Mesenchymal stem cell (in vitro differentiated cells and primary cell): ENCODE data around the gene PA2G4.
A peak's percentile ranks its signal among the peaks of the same experiment; 100 is the strongest.

Experiments
- DNase-seq: peaks from one replicate; pipeline ENCODE4 v3.0.0-alpha.2; 2013
- H2AFZ ChIP-seq: one replicate; pipeline ENCODE4 v1.6.1; 2013; ENCODE audit warnings: low read depth, mild to moderate bottlenecking, control low read depth, inconsistent platforms, low read length, moderate library complexity
- H2AK5ac ChIP-seq: 2 replicates; pipeline ENCODE4 v1.6.1; 2013; ENCODE audit warnings: low read length, moderate library complexity, mild to moderate bottlenecking, inconsistent platforms; ENCODE audit not compliant: severe bottlenecking
- H2BK120ac ChIP-seq: one replicate; pipeline ENCODE4 v1.6.1; 2013; ENCODE audit warnings: low read depth, mild to moderate bottlenecking, inconsistent platforms, low read length, moderate library complexity
- H2BK12ac ChIP-seq, 2 experiments: one replicate each; pipeline ENCODE4 v1.6.1; 2013; ENCODE audit warnings: inconsistent platforms in 2 of 2, low read length in 2 of 2, mild to moderate bottlenecking in 2 of 2, moderate library complexity in 2 of 2, control low read depth in 1 of 2
- H2BK15ac ChIP-seq: one replicate; pipeline ENCODE4 v1.6.1; 2013; ENCODE audit warnings: mild to moderate bottlenecking, low read depth, inconsistent platforms; ENCODE audit not compliant: poor library complexity, severe bottlenecking
- H2BK5ac ChIP-seq: 2 replicates; pipeline ENCODE4 v1.6.1; 2013; ENCODE audit warnings: low read depth, mild to moderate bottlenecking, low read length, control low read depth, inconsistent platforms; ENCODE audit not compliant: poor library complexity, severe bottlenecking
- H3K14ac ChIP-seq, 2 experiments: one replicate each; pipeline ENCODE4 v1.6.1; 2013; ENCODE audit warnings: inconsistent platforms in 2 of 2, low read length in 2 of 2, control low read depth in 1 of 2, mild to moderate bottlenecking in 1 of 2, moderate library complexity in 1 of 2
- H3K18ac ChIP-seq, 2 experiments: one replicate each; pipeline ENCODE4 v1.6.1; 2013; ENCODE audit warnings: inconsistent platforms in 2 of 2, low read length in 2 of 2, control low read depth in 1 of 2, low read depth in 1 of 2, mild to moderate bottlenecking in 1 of 2
- H3K23ac ChIP-seq, 2 experiments: one replicate each; pipeline ENCODE4 v1.6.1; 2013; ENCODE audit warnings: inconsistent platforms in 2 of 2, low read length in 2 of 2, mild to moderate bottlenecking in 2 of 2, moderate library complexity in 2 of 2, control low read depth in 1 of 2
- H3K27ac ChIP-seq: 2 replicates; pipeline ENCODE4 v1.5.1; 2013; ENCODE audit warnings: mild to moderate bottlenecking, moderate library complexity, low read length, control low read depth, inconsistent platforms; ENCODE audit not compliant: poor library complexity, severe bottlenecking
- H3K27me3 ChIP-seq, 2 experiments: 2 replicates each; pipeline versions ENCODE4 v1.6.1 to v1.7.0; 2013; ENCODE audit warnings: low read length in 2 of 2, mild to moderate bottlenecking in 2 of 2, moderate library complexity in 2 of 2, control low read depth in 1 of 2, inconsistent platforms in 1 of 2; ENCODE audit not compliant: control insufficient read depth in 1 of 2, insufficient read depth in 1 of 2
- H3K36me3 ChIP-seq, 2 experiments: 2 replicates each; pipeline versions ENCODE4 v1.6.1 to v1.7.0; 2013; ENCODE audit warnings: low read length in 2 of 2, control low read depth in 1 of 2, inconsistent platforms in 1 of 2, low read depth in 1 of 2, mild to moderate bottlenecking in 1 of 2; ENCODE audit not compliant: insufficient read depth in 2 of 2, control insufficient read depth in 1 of 2
- H3K4ac ChIP-seq, 2 experiments: one replicate each; pipeline ENCODE4 v1.6.1; 2013; ENCODE audit warnings: inconsistent platforms in 2 of 2, low read length in 2 of 2, mild to moderate bottlenecking in 2 of 2, moderate library complexity in 2 of 2, control low read depth in 1 of 2, low read depth in 1 of 2
- H3K4me1 ChIP-seq: 2 replicates; pipeline ENCODE4 v1.6.1; 2013; ENCODE audit warnings: low read depth, low read length, control low read depth; ENCODE audit not compliant: control insufficient read depth, insufficient read depth
- H3K4me2 ChIP-seq: 2 replicates; pipeline ENCODE4 v1.6.1; 2013; ENCODE audit warnings: low read length, mild to moderate bottlenecking, inconsistent platforms; ENCODE audit not compliant: poor library complexity, severe bottlenecking
- H3K4me3 ChIP-seq, 2 experiments: 2 replicates each; pipeline versions ENCODE4 v1.5.1 to v1.7.0; 2013; ENCODE audit warnings: low read length in 2 of 2, mild to moderate bottlenecking in 2 of 2, control low read depth in 1 of 2, low read depth in 1 of 2; ENCODE audit not compliant: insufficient read depth in 1 of 2
- H3K79me1 ChIP-seq: replicated peaks from 2 replicates; pipeline ENCODE4 v1.6.1; 2013; ENCODE audit warnings: mild to moderate bottlenecking, control low read depth, low read length, inconsistent platforms; ENCODE audit not compliant: poor library complexity, severe bottlenecking
- H3K9ac ChIP-seq: 2 replicates; pipeline ENCODE4 v1.7.0; 2013; ENCODE audit warnings: mild to moderate bottlenecking, low read length, moderate library complexity
- H3K9me3 ChIP-seq: 2 replicates; pipeline ENCODE4 v1.7.0; 2013; ENCODE audit warnings: mild to moderate bottlenecking, low read length; ENCODE audit not compliant: control insufficient read depth
- H4K8ac ChIP-seq: one replicate; pipeline ENCODE4 v1.6.1; 2013; ENCODE audit warnings: inconsistent platforms, mild to moderate bottlenecking, low read length, moderate library complexity
- H4K91ac ChIP-seq: one replicate; pipeline ENCODE4 v1.6.1; 2013; ENCODE audit warnings: mild to moderate bottlenecking, low read length, inconsistent platforms
- WGBS: methylation state at CpG from one replicate; pipeline ENCODE4 v1.1.7; 2013; ENCODE audit warnings: mixed read lengths; 5-methylcytosine and 5-hydroxymethylcytosine counted together

The PA2G4 gene

DNA sequence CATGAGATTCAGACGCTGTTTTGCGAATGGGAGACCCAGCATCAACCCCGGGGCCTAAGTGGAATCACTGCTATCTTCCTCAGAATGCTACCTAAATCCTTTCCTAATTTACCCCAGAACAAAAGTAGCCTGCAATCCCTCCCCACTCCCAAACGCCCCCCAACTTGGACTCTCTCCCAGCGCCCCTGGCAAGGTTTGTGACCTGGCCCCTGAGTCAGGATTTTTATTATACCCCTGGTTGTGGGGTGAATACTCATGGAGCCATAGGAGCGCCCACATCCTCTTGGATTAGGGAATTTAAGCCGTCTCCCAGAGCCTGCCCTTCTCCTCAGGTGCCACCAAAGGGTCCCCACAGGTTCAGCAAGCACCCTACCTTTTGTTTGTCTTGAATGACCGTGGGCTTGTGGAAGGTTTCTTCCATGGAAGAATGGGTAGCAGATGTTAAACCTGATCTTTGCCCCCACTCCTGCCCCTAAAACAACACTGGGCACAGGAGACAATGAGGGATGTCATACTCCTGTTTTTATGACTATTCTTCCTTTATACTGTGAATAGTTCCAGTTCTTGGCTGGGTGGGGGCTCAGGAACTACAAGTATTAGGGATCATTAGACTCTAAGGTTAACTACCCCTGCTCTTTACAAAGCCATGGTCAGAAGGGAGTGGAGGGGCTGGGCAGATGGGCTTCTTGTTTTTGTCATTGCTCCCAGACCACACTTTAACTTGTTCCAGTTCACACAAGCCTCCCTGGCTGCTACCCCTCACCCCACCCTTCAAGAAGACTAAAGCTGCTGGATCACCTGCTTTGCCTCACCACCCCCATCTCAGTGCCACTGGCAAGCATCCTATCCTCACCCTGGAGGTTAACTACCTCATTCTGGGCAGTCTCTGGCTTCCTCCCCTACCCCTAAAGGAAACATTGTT is 48.7 kb downstream of the PA2G4 start:
- Histone ChIP-seq H3K4me2 (peak overlapping the region; percentile 91), H3K36me3 (peaks cover 16 to 19% of the 10 kb centered on the region in 2 experiments), H2BK5ac (no peak overlapping the region), H3K14ac (peak overlapping the region in 1 of 2 experiments; percentile 36), H3K9me3 (no peaks in the 10 kb centered on the region), H4K91ac (peak overlapping the region; percentile 70), H3K23ac (peak overlapping the region; percentile 16 to 53), H2AK5ac (peak overlapping the region; percentile 79), H3K27ac (no peak overlapping the region), H3K79me1 (peaks cover 19% of the 10 kb centered on the region), H2BK15ac (no peak overlapping the region), H3K4me3 (peak overlapping the region; percentile 54 to 93), H2AFZ (no peak overlapping the region), H2BK12ac (no peak overlapping the region), H3K27me3 (no peaks in the 10 kb centered on the region), H2BK120ac (no peak overlapping the region), H3K4me1 (peaks cover 13% of the 10 kb centered on the region), H3K18ac (peak overlapping the region; percentile 49 to 64), H4K8ac (peak overlapping the region; percentile 76), H3K4ac (peak overlapping the region in 1 of 2 experiments; percentile 2), H3K9ac (peak overlapping the region; percentile 98)
- DNase-seq, result no peak
- WGBS, result 22% methylated on average over 8 of the region's 8 CpGs

- H3K23ac ChIP-seq, result no peak overlapping the region
- H3K36me3 ChIP-seq, result peaks cover 16 to 19% of the 10 kb centered on the region in 2 experiments
- no peak overlapping the region for H3K4ac ChIP-seq
- no peaks in the 10 kb centered on the region for H3K9me3 ChIP-seq
- no peak for DNase-seq
- no peak overlapping the region for H2BK120ac ChIP-seq
- no peak overlapping the region for H4K91ac ChIP-seq
- no peaks in the 10 kb centered on the region for H3K27me3 ChIP-seq
- peak overlapping the region in 1 of 2 experiments; percentile 93 for H3K4me3 ChIP-seq
- no peak overlapping the region for H4K8ac ChIP-seq
- no peak overlapping the region for H2AK5ac ChIP-seq
- H2AFZ ChIP-seq, result no peak overlapping the region
- H2BK5ac ChIP-seq, result no peak overlapping the region
- peaks cover 13% of the 10 kb centered on the region for H3K4me1 ChIP-seq
- no peak overlapping the region for H2BK15ac ChIP-seq
- H3K18ac ChIP-seq, result no peak overlapping the region
- no peak overlapping the region for H3K14ac ChIP-seq
- H3K79me1 ChIP-seq, result peaks cover 19% of the 10 kb centered on the region
- no peak overlapping the region for H2BK12ac ChIP-seq
- H3K9ac ChIP-seq, result peak overlapping the region; percentile 98
- H3K4me2 ChIP-seq, result no peak overlapping the region
- WGBS, result 90% methylated on average over 4 of the region's 5 CpGs
- H3K27ac ChIP-seq, result no peak overlapping the region
These were observed 49.3 kb downstream of the PA2G4 start for GRCh38 chr12:56153678-56154065.

GRCh38 chr12:56154246-56154771 is 50.0 kb downstream of the PA2G4 start:
- H3K9me3 ChIP-seq, result no peaks in the 10 kb centered on the region

DNA sequence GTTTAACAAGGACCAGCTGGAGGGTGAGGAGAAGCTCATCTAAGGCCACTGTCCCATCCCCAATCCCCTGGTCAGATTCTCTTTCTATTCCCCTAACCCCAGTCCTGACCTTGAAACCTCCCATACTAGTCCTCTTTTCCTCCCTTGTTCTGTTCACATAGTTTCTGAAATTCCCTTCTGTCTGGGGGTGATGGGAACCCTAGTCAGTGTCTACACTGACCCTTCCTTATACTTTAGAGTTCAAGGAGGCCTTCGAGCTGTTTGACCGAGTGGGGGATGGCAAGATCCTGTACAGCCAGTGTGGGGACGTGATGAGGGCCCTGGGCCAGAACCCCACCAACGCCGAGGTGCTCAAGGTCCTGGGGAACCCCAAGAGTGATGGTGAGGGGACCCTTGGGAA is 50.5 kb downstream of the PA2G4 start:
- Histone ChIP-seq H2BK15ac (no peak overlapping the region), H3K23ac (no peak overlapping the region), H3K4me2 (no peak overlapping the region)

More at GRCh38 chr12:56154246-56154771, 50.0 kb downstream of the PA2G4 start:
- H3K79me1 ChIP-seq, result peaks cover 19% of the 10 kb centered on the region
- no peak overlapping the region for H2BK5ac ChIP-seq
- H4K91ac ChIP-seq, result no peak overlapping the region
- no peak for DNase-seq
- H3K4ac ChIP-seq, result no peak overlapping the region
- no peak overlapping the region for H3K14ac ChIP-seq
- no peak overlapping the region for H3K4me3 ChIP-seq
- H3K9ac ChIP-seq, result peak overlapping the region; percentile 43
- no peak overlapping the region for H2BK12ac ChIP-seq
- H3K18ac ChIP-seq, result no peak overlapping the region
- no peaks in the 10 kb centered on the region for H3K27me3 ChIP-seq
- 100% methylated on average over 1 of the region's 1 CpG for WGBS
- no peak overlapping the region for H3K23ac ChIP-seq
- no peak overlapping the region for H2AFZ ChIP-seq
- no peak overlapping the region for H4K8ac ChIP-seq
- H3K4me1 ChIP-seq, result peaks cover 13% of the 10 kb centered on the region
- H2AK5ac ChIP-seq, result no peak overlapping the region
- no peak overlapping the region for H3K4me2 ChIP-seq
- peaks cover 16 to 19% of the 10 kb centered on the region in 2 experiments for H3K36me3 ChIP-seq
- H2BK15ac ChIP-seq, result no peak overlapping the region
- H3K27ac ChIP-seq, result no peak overlapping the region
- no peak overlapping the region for H2BK120ac ChIP-seq

More for the DNA sequence above, 50.5 kb downstream of the PA2G4 start:
- no peak overlapping the region for H2BK120ac ChIP-seq
- peaks cover 13% of the 10 kb centered on the region for H3K4me1 ChIP-seq
- H2BK12ac ChIP-seq, result no peak overlapping the region
- H2AFZ ChIP-seq, result no peak overlapping the region
- no peak overlapping the region for H2BK5ac ChIP-seq
- H2AK5ac ChIP-seq, result no peak overlapping the region
- no peak overlapping the region for H4K8ac ChIP-seq
- H4K91ac ChIP-seq, result no peak overlapping the region
- H3K4ac ChIP-seq, result no peak overlapping the region
- H3K4me3 ChIP-seq, result no peak overlapping the region
- no peak overlapping the region for H3K9ac ChIP-seq
- no peak overlapping the region for H3K27ac ChIP-seq
- no peaks in the 10 kb centered on the region for H3K27me3 ChIP-seq
- peaks cover 19% of the 10 kb centered on the region for H3K79me1 ChIP-seq
- H3K9me3 ChIP-seq, result no peaks in the 10 kb centered on the region
- H3K14ac ChIP-seq, result no peak overlapping the region
- H3K18ac ChIP-seq, result no peak overlapping the region
- H3K36me3 ChIP-seq, result peaks cover 21 to 24% of the 10 kb centered on the region in 2 experiments
- whole genome bisulfite sequencing, result 100% methylated on average over 5 of the region's 5 CpGs
- no peak for DNase-seq
